Osteocyte (in vitro differentiated cells): ENCODE data around the gene TSGA10. TPM values are rescaled to one million over a fixed set of nuclear protein-coding genes. Genes with fewer than 3 reads are reported as not detected.

ENCODE experiments used
- DNase-seq: peaks from one replicate; pipeline ENCODE4 v3.0.0; 2021; ENCODE audit warnings: mixed read lengths; ENCODE audit not compliant: unreplicated experiment; ENCODE audit errors: extremely low spot score
- H3K27ac Mint-ChIP-seq: one replicate; pipeline ENCODE4 v1.8.0; 2021; ENCODE audit warnings: mild to moderate bottlenecking, mixed read lengths; ENCODE audit not compliant: unreplicated experiment
- H3K27me3 Mint-ChIP-seq: one replicate; pipeline ENCODE4 v1.8.0; 2021; ENCODE audit warnings: mixed read lengths; ENCODE audit not compliant: unreplicated experiment
- H3K36me3 Mint-ChIP-seq: one replicate; pipeline ENCODE4 v1.8.0; 2021; ENCODE audit warnings: mixed read lengths; ENCODE audit not compliant: unreplicated experiment
- H3K4me1 Mint-ChIP-seq: one replicate; pipeline ENCODE4 v1.8.0; 2021; ENCODE audit warnings: mixed read lengths; ENCODE audit not compliant: unreplicated experiment
- H3K4me3 Mint-ChIP-seq: one replicate; pipeline ENCODE4 v1.8.0; 2021; ENCODE audit warnings: mild to moderate bottlenecking, moderate library complexity, mixed read lengths; ENCODE audit not compliant: unreplicated experiment
- H3K9me3 Mint-ChIP-seq: one replicate; pipeline ENCODE4 v1.8.0; 2021; ENCODE audit warnings: mixed read lengths; ENCODE audit not compliant: unreplicated experiment
- CTCF ChIP-seq: fragments of 200-600 bp; sonication (generic); IDR thresholded peaks from 2 replicates; pipeline ENCODE4 v1.5.0; 2021; ENCODE audit warnings: antibody characterized with exemption, mild to moderate bottlenecking, moderate library complexity
- total RNA-seq: library from RNA; stranded (reverse); gene quantifications from 2 replicates; pipeline ENCODE4 v1.2.1, GENCODE V29; 2021

Gene TSGA10
- total RNA-seq, 1 donor from 2014 or later, result 3.6 TPM

DNA sequence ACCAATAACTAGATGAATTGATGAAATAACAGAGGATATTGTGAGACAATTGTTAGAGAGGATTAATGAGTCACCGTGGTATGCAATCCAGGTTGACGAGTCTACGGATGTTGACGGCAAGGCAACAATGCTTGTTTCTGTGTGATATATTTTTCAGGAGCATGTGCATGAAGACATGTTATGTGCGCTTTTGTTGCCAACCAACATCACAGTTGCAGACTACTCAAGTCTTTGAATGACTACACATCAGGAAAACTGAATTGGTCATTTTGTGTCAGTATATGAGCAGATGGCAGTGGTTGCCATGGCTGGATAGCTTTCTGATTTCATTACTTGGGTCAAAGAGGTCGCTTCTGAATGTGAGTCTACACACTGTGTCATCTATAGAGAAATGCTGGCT is 122.0 kb downstream of the TSGA10 start:
- Mint-ChIP-seq H3K27me3 (peaks cover 33% of the 10 kb centered on the region), H3K27ac (no peak overlapping the region), H3K36me3 (no peaks in the 10 kb centered on the region), H3K4me3 (no peak overlapping the region), H3K4me1 (no peaks in the 10 kb centered on the region), H3K9me3 (no peaks in the 10 kb centered on the region)
- TF ChIP-seq CTCF, result no peak
- DNase-seq, result no peak

DNA sequence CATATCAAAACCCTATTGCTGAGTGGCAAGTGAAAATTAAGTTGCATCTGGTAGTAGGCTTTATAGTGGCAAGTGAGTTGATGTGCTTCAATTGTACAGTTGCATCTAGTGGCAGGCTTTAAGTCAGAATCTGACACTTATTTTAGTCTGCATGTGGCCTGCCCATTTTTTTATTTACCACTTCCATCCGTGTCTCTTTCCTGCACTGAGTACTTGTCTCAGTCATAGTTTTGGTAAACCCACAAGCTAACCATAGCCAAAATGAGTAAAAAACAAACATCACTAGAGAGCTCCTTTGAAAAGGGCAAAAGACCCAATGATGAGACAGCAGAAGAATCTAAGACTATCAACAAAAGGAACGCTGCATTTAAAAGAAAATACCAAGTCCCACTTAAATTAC is 122.7 kb downstream of the TSGA10 start:
- H3K4me1 Mint-ChIP-seq, result no peaks in the 10 kb centered on the region

DNA sequence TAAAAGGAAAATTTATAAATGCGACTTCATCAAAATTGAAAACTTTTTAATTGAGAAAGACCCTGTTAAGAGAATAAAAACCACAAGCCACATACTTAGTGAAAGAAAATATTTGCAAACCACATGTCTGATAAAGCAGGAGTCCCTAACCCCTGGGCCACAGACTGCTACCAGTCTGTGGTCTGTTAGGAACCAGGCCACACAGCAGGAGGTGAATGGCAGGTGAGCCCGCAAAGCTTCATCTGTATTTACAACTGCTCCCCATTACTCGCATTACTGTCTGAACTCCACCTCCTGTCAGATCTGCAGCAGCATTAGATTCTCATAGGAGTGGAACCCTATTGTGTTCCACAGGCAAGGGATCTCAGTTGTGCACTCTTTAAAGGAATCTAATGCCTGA is 123.3 kb downstream of the TSGA10 start:
- H3K27me3 Mint-ChIP-seq, result peaks cover 30% of the 10 kb centered on the region
- H3K27ac Mint-ChIP-seq, result no peak overlapping the region
- TF ChIP-seq CTCF, result no peak
- no peaks in the 10 kb centered on the region for H3K36me3 Mint-ChIP-seq
- H3K9me3 Mint-ChIP-seq, result no peaks in the 10 kb centered on the region
- no peaks in the 10 kb centered on the region for H3K4me1 Mint-ChIP-seq
- DNase-seq, result no peak
- H3K4me3 Mint-ChIP-seq, result no peak overlapping the region

More for the DNA sequence above, 122.7 kb downstream of the TSGA10 start:
- Mint-ChIP-seq H3K27ac (no peak overlapping the region), H3K4me3 (no peak overlapping the region), H3K36me3 (no peaks in the 10 kb centered on the region), H3K9me3 (no peaks in the 10 kb centered on the region), H3K27me3 (peaks cover 31% of the 10 kb centered on the region)
- TF ChIP-seq CTCF, result no peak
- no peak for DNase-seq

DNA sequence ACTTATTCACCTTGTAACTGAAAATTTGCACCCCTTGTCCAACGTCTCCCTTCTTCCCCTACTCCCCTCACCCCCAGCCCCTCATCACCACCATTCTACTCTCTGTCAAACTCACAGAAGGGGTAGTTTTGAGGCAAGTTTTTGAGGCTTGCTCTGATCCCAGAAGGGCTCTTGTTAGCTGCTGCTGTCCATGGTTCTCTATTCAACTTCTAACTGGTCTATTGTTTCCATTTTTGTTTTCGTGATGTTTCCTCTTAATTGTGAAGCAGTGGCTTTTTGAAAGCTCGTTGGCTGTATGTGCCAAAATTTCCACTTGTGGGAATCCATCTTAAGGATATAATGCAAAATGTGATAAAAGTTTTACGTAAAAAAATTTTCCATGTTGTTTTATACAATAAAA is 126.2 kb downstream of the TSGA10 start:
- Mint-ChIP-seq H3K36me3 (no peaks in the 10 kb centered on the region), H3K27me3 (peaks cover 30% of the 10 kb centered on the region), H3K9me3 (peaks cover 10% of the 10 kb centered on the region), H3K27ac (no peak overlapping the region), H3K4me1 (no peaks in the 10 kb centered on the region), H3K4me3 (no peak overlapping the region)
- DNase-seq, result no peak
- no peak for TF ChIP-seq CTCF

GRCh38 chr2:99027856-99028255 is 126.9 kb downstream of the TSGA10 start:
- Mint-ChIP-seq H3K4me3 (no peak overlapping the region), H3K9me3 (peaks cover 10% of the 10 kb centered on the region)

More at GRCh38 chr2:99027856-99028255, 126.9 kb downstream of the TSGA10 start:
- no peaks in the 10 kb centered on the region for H3K36me3 Mint-ChIP-seq
- TF ChIP-seq CTCF, result no peak
- DNase-seq, result no peak
- no peak overlapping the region for H3K27ac Mint-ChIP-seq
- no peaks in the 10 kb centered on the region for H3K4me1 Mint-ChIP-seq
- peaks cover 35% of the 10 kb centered on the region for H3K27me3 Mint-ChIP-seq
